OCI-LY7 (cell line): Measurements from ENCODE around the gene CARMIL1. TPM values are rescaled to one million over a fixed set of nuclear protein-coding genes. Genes with fewer than 3 reads are reported as not detected.

Source experiments
- BruUV-seq: library from RNA; stranded (reverse); fragments of 400-500 nt; replicated peaks from 2 replicates; lab custom pipeline; 2021; lab: Mats Ljungman, UMichigan
- CTCF ChIA-PET: fragments of 300-600 bp; sonication (Branson Sonifier 250); formaldehyde crosslinking; loops from one replicate; lab custom pipeline; 2022; ENCODE audit warnings: antibody characterized with exemption; ENCODE audit not compliant: unreplicated experiment; lab: Charles Lee
- POLR2A ChIA-PET: fragments of 300-600 bp; sonication (Branson Sonifier 250); formaldehyde crosslinking; loops from one replicate; lab custom pipeline; 2022; ENCODE audit warnings: antibody characterized with exemption; lab: Charles Lee
- DNase-seq: peaks from one replicate; pipeline ENCODE4 v3.0.0-alpha.2; 2015; ENCODE audit warnings: low spot score
- H2AFZ ChIP-seq: fragments of 200-600 bp; sonication (generic), shearing (Covaris generic); 2 replicates; pipeline ENCODE4 v1.6.1; 2014; ENCODE audit warnings: mild to moderate bottlenecking, antibody characterized with exemption, low read length, moderate library complexity
- H3K27ac ChIP-seq: fragments of 200-600 bp; sonication (generic); 2 replicates; pipeline ENCODE4 v1.5.1; 2014; ENCODE audit warnings: mixed run types, low read depth, mild to moderate bottlenecking, moderate library complexity, low read length, inconsistent platforms; ENCODE audit not compliant: poor library complexity, severe bottlenecking
- H3K36me3 ChIP-seq: fragments of 200-600 bp; sonication (generic); 2 replicates; pipeline ENCODE4 v1.6.1; 2014; ENCODE audit warnings: mild to moderate bottlenecking, antibody characterized with exemption, low read length, moderate library complexity, mixed read lengths; ENCODE audit not compliant: insufficient read depth
- H3K4me1 ChIP-seq: fragments of 200-600 bp; sonication (generic); 2 replicates; pipeline ENCODE4 v1.5.1; 2014; ENCODE audit warnings: mild to moderate bottlenecking, low read length; ENCODE audit not compliant: insufficient read depth, poor library complexity, severe bottlenecking
- H3K4me2 ChIP-seq: fragments of 200-600 bp; sonication (generic); 2 replicates; pipeline ENCODE4 v1.6.1; 2014; ENCODE audit warnings: mild to moderate bottlenecking, low read length
- H3K4me3 ChIP-seq: fragments of 200-600 bp; sonication (generic); 2 replicates; pipeline ENCODE4 v1.5.1; 2014; ENCODE audit warnings: mild to moderate bottlenecking, low read depth, low read length; ENCODE audit not compliant: poor library complexity, severe bottlenecking
- H3K79me2 ChIP-seq: fragments of 200-600 bp; sonication (generic); 2 replicates; pipeline ENCODE4 v1.6.1; 2016; ENCODE audit warnings: low read depth, mild to moderate bottlenecking, low read length, moderate library complexity, mixed read lengths; ENCODE audit not compliant: insufficient read depth
- H3K9me2 ChIP-seq: fragments of 200-600 bp; sonication (generic); 2 replicates; pipeline ENCODE4 v1.6.1; 2016; ENCODE audit warnings: mild to moderate bottlenecking, low read length, mixed read lengths; ENCODE audit not compliant: insufficient read depth
- H3K9me3 ChIP-seq: fragments of 200-600 bp; sonication (generic); 2 replicates; pipeline ENCODE4 v1.6.1; 2014; ENCODE audit warnings: mild to moderate bottlenecking, mixed run types, low read length, mixed read lengths
- H4K20me1 ChIP-seq: fragments of 200-600 bp; sonication (generic); 2 replicates; pipeline ENCODE4 v1.6.1; 2014; ENCODE audit warnings: mild to moderate bottlenecking, antibody characterized with exemption, low read length, moderate library complexity, mixed read lengths; ENCODE audit not compliant: insufficient read depth
- EZH2phosphoT487 ChIP-seq: fragments of 200-600 bp; sonication (generic); IDR thresholded peaks from 2 replicates; pipeline ENCODE4 v1.6.1; 2018; ENCODE audit warnings: low read depth, borderline replicate concordance, mild to moderate bottlenecking, mixed run types, antibody characterized with exemption, low read length, moderate library complexity, mixed read lengths
- intact Hi-C: fragments of 100-400 bp; cut with micrococcal nuclease; formaldehyde crosslinking; loops from one replicate; pipeline ENCODE4 v1.10.0; 2022; ENCODE audit not compliant: unreplicated experiment
- total RNA-seq, 2 experiments: library from RNA; depleted of rRNA in 1 of 2; stranded (reverse); fragments of >200 nt in 1 of 2; shearing (Covaris generic) in 1 of 2; gene quantifications; 2 replicates each; pipeline ENCODE4 v1.2.3, GENCODE V29; 2014 to 2022
- TF ChIP-seq, protein P1 (sequence below): fragments of 200-600 bp; sonication (generic); conservative IDR thresholded peaks from 2 replicates; pipeline ENCODE4 v1.5.1; 2014; ENCODE audit warnings: mild to moderate bottlenecking, antibody characterized with exemption, low read length, moderate library complexity, mixed read lengths

CARMIL1 gene
- total RNA-seq, 2 experiments from 2014 or later, result 25.5 to 40.1 TPM

DNA sequence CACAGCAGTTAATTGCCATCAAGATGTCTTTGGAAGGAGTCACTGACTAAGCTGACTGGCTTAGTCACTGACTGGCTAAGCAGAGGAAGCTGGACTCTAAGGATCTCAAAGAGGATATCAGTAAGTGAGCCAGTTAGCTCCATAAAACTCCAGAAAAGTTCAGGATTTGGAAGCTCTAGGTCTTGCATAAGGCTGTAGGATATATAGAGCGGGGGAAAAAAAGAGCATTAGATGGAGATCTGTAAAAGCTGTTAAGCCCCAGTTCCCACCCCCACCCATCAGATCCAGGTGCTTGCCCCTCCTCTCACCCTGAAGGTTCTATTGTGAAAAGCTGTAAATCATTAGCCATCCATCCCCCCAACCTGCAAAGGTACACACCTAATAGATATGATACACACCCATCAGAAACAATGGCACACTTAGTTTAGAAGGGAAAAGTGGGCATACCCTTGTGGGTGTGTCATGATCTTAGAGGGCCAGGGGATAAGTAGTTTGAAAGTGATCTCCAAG is 32.2 kb downstream of the CARMIL1 start:
- H4K20me1 ChIP-seq, result peaks cover 29% of the 10 kb centered on the region
- peaks cover 44% of the 10 kb centered on the region for H3K4me1 ChIP-seq
- BruUV-seq, result no TSS peak
- no peak for DNase-seq
- H3K9me2 ChIP-seq, result no peaks in the 10 kb centered on the region
- no peaks in the 10 kb centered on the region; the same call in 1 of the 2 replicates for H3K36me3 ChIP-seq
- H2AFZ ChIP-seq, result no peak overlapping the region
- no peaks in the 10 kb centered on the region for H3K9me3 ChIP-seq
- intact Hi-C loops, result no loop called here
- H3K4me3 ChIP-seq, result no peak overlapping the region
- H3K27ac ChIP-seq, result no peak overlapping the region
- H3K79me2 ChIP-seq, result peaks cover 78% of the 10 kb centered on the region
- ChIA-PET CTCF (no interaction called here), POLR2A (interaction anchor here (0.6 to 2.3 kb wide), 4 partner anchors 10 to 212 kb away, joined by 3 to 15 read pairs (median 4); no protein-coding TSS in a partner anchor)
- 0 out of 2 replicates have a peak overlapping the region, but pooled peaks have one; percentile 9 for H3K4me2 ChIP-seq
- TF ChIP-seq EZH2phosphoT487, result no peak

- H3K9me3 ChIP-seq, result no peaks in the 10 kb centered on the region
- no peaks in the 10 kb centered on the region for H3K36me3 ChIP-seq
- intact Hi-C loops, result no loop called here
- no peak for DNase-seq
- CTCF ChIA-PET, result no interaction called here
- no TSS peak for BruUV-seq
- no peak overlapping the region for H3K27ac ChIP-seq
- H3K4me2 ChIP-seq, result peak overlapping the region; percentile 60
- POLR2A ChIA-PET, result interaction anchor here (0.6 to 2.3 kb wide), 11 partner anchors 9 to 90 kb away, joined by 3 to 15 read pairs (median 4); no protein-coding TSS in a partner anchor
- H3K9me2 ChIP-seq, result no peaks in the 10 kb centered on the region
- H3K4me3 ChIP-seq, result no peak overlapping the region
- no peak overlapping the region for H2AFZ ChIP-seq
- H3K4me1 ChIP-seq, result peaks cover 45% of the 10 kb centered on the region
- peaks cover 81% of the 10 kb centered on the region for H3K79me2 ChIP-seq
- no peak for TF ChIP-seq EZH2phosphoT487
- TF ChIP-seq, protein P1, sequence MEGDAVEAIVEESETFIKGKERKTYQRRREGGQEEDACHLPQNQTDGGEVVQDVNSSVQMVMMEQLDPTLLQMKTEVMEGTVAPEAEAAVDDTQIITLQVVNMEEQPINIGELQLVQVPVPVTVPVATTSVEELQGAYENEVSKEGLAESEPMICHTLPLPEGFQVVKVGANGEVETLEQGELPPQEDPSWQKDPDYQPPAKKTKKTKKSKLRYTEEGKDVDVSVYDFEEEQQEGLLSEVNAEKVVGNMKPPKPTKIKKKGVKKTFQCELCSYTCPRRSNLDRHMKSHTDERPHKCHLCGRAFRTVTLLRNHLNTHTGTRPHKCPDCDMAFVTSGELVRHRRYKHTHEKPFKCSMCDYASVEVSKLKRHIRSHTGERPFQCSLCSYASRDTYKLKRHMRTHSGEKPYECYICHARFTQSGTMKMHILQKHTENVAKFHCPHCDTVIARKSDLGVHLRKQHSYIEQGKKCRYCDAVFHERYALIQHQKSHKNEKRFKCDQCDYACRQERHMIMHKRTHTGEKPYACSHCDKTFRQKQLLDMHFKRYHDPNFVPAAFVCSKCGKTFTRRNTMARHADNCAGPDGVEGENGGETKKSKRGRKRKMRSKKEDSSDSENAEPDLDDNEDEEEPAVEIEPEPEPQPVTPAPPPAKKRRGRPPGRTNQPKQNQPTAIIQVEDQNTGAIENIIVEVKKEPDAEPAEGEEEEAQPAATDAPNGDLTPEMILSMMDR, result no peak
- H4K20me1 ChIP-seq, result peaks cover 29% of the 10 kb centered on the region
Measured at GRCh38 chr6:25312034-25312620, 33.0 kb downstream of the CARMIL1 start.

GRCh38 chr6:25312703-25313102 is 33.5 kb downstream of the CARMIL1 start:
- peaks cover 45% of the 10 kb centered on the region for H3K4me1 ChIP-seq
- ChIA-PET POLR2A (interaction anchor here (0.7 to 2.3 kb wide), 15 partner anchors 8 to 90 kb away, joined by 3 to 15 read pairs (median 4); no protein-coding TSS in a partner anchor), CTCF (no interaction called here)
- TF ChIP-seq, protein P1, result no peak; the same call in 1 of the 2 replicates
- no peak for TF ChIP-seq EZH2phosphoT487
- no peak overlapping the region for H3K4me3 ChIP-seq
- H3K9me2 ChIP-seq, result no peaks in the 10 kb centered on the region
- DNase-seq, result peak; percentile 29
- no peak overlapping the region for H3K27ac ChIP-seq
- H3K4me2 ChIP-seq, result peak overlapping the region; percentile 60
- H2AFZ ChIP-seq, result no peak overlapping the region
- BruUV-seq, result no TSS peak
- H4K20me1 ChIP-seq, result peaks cover 29% of the 10 kb centered on the region
- intact Hi-C loops, result no loop called here
- H3K79me2 ChIP-seq, result peaks cover 81% of the 10 kb centered on the region
- H3K9me3 ChIP-seq, result no peaks in the 10 kb centered on the region
- H3K36me3 ChIP-seq, result no peaks in the 10 kb centered on the region
